Ectodermal cell (in vitro differentiated cells): ENCODE results near the gene AREG.

Experiments
- H3K27ac ChIP-seq: 2 replicates; pipeline ENCODE4 v1.7.0; 2013; ENCODE audit warnings: mild to moderate bottlenecking, low read depth, low read length; ENCODE audit not compliant: insufficient read depth, poor library complexity, severe bottlenecking
- H3K27me3 ChIP-seq: 2 replicates; pipeline ENCODE4 v1.7.0; 2013; ENCODE audit warnings: mild to moderate bottlenecking, low read length; ENCODE audit not compliant: insufficient read depth, control insufficient read depth, poor library complexity, severe bottlenecking
- H3K36me3 ChIP-seq: one replicate; pipeline ENCODE4 v1.7.0; 2013; ENCODE audit warnings: low read length; ENCODE audit not compliant: control insufficient read depth, insufficient read depth
- H3K4me1 ChIP-seq: one replicate; pipeline ENCODE4 v1.7.0; 2013; ENCODE audit warnings: low read length; ENCODE audit not compliant: control insufficient read depth, insufficient read depth
- H3K4me3 ChIP-seq: 2 replicates; pipeline ENCODE4 v1.7.0; 2013; ENCODE audit warnings: low read depth, low read length, control low read depth; ENCODE audit not compliant: insufficient read depth
- H3K9me3 ChIP-seq: 2 replicates; pipeline ENCODE4 v1.7.0; 2013; ENCODE audit warnings: mild to moderate bottlenecking, low read length, moderate library complexity; ENCODE audit not compliant: control insufficient read depth
- WGBS, 2 experiments: methylation state at CpG; one replicate each; pipeline ENCODE4 v1.1.7; 2013; ENCODE audit warnings: missing lambda C conversion rate in 2 of 2; 5-methylcytosine and 5-hydroxymethylcytosine counted together

The AREG gene

GRCh38 chr4:74446896-74447295, 2.0 kb downstream of the AREG start:
- Histone ChIP-seq H3K36me3 (no peaks in the 10 kb centered on the region), H3K4me3 (no peak overlapping the region), H3K9me3 (no peaks in the 10 kb centered on the region), H3K4me1 (no peaks in the 10 kb centered on the region), H3K27ac (no peak overlapping the region), H3K27me3 (peaks cover 33% of the 10 kb centered on the region)
- 95 to 100% methylated on average over 1 of the region's 1 CpG for WGBS, 2 experiments

GRCh38 chr4:74447636-74448233, 2.8 kb downstream of the AREG start:
- Histone ChIP-seq H3K4me3 (no peak overlapping the region), H3K36me3 (no peaks in the 10 kb centered on the region), H3K9me3 (no peaks in the 10 kb centered on the region), H3K27ac (no peak overlapping the region), H3K4me1 (no peaks in the 10 kb centered on the region), H3K27me3 (peaks cover 33% of the 10 kb centered on the region)
- WGBS, 2 experiments = 83 to 93% methylated on average over 2 to 5 of the region's 5 CpGs

GRCh38 chr4:74449571-74450297, 4.8 kb downstream of the AREG start:
- H3K4me1 ChIP-seq = no peaks in the 10 kb centered on the region
- H3K9me3 ChIP-seq = no peaks in the 10 kb centered on the region
- H3K27ac ChIP-seq = no peak overlapping the region
- H3K4me3 ChIP-seq = no peak overlapping the region
- peaks cover 22% of the 10 kb centered on the region for H3K27me3 ChIP-seq
- H3K36me3 ChIP-seq = no peaks in the 10 kb centered on the region
- WGBS, 2 experiments = 89 to 95% methylated on average over 4 to 6 of the region's 6 CpGs

- no peaks in the 10 kb centered on the region for H3K4me1 ChIP-seq
- H3K4me3 ChIP-seq = no peak overlapping the region
- H3K27ac ChIP-seq = no peak overlapping the region
- no peaks in the 10 kb centered on the region for H3K9me3 ChIP-seq
- H3K27me3 ChIP-seq = peaks cover 17% of the 10 kb centered on the region
- H3K36me3 ChIP-seq = no peaks in the 10 kb centered on the region
- 91 to 97% methylated on average over 4 of the region's 4 CpGs for WGBS, 2 experiments
These were observed 5.4 kb downstream of the AREG start for GRCh38 chr4:74450298-74450683.

GRCh38 chr4:74451214-74451661, 6.3 kb downstream of the AREG start:
- H3K4me1 ChIP-seq = no peaks in the 10 kb centered on the region
- 73% methylated on average over 1 of the region's 1 CpG; no CpG with 5 or more reads in 1 of the 2 experiments for WGBS, 2 experiments
- no peak overlapping the region for H3K27ac ChIP-seq

GRCh38 chr4:74453037-74453635, 8.2 kb downstream of the AREG start:
- 91 to 93% methylated on average over 5 of the region's 5 CpGs for WGBS, 2 experiments

More at GRCh38 chr4:74451214-74451661, 6.3 kb downstream of the AREG start:
- Histone ChIP-seq H3K4me3 (no peak overlapping the region), H3K27me3 (peaks cover 9% of the 10 kb centered on the region), H3K36me3 (no peaks in the 10 kb centered on the region), H3K9me3 (no peaks in the 10 kb centered on the region)

GRCh38 chr4:74453829-74454742, 9.2 kb downstream of the AREG start:
- WGBS, 2 experiments = 95% methylated on average over 5 of the region's 6 CpGs
- Histone ChIP-seq H3K27me3 (no peaks in the 10 kb centered on the region), H3K4me3 (no peak overlapping the region)

More at GRCh38 chr4:74453037-74453635, 8.2 kb downstream of the AREG start:
- H3K27ac ChIP-seq = no peak overlapping the region
- H3K27me3 ChIP-seq = no peaks in the 10 kb centered on the region
- no peaks in the 10 kb centered on the region for H3K4me1 ChIP-seq
- no peak overlapping the region for H3K4me3 ChIP-seq
- H3K36me3 ChIP-seq = no peaks in the 10 kb centered on the region
- no peaks in the 10 kb centered on the region for H3K9me3 ChIP-seq

GRCh38 chr4:74455361-74456055, 10.6 kb downstream of the AREG start:
- no peak overlapping the region for H3K4me3 ChIP-seq
- H3K9me3 ChIP-seq = no peaks in the 10 kb centered on the region
- no peaks in the 10 kb centered on the region for H3K27me3 ChIP-seq
- H3K36me3 ChIP-seq = no peaks in the 10 kb centered on the region
- no peak overlapping the region for H3K27ac ChIP-seq
- WGBS, 2 experiments = 92 to 97% methylated on average over 1 to 4 of the region's 4 CpGs
- no peaks in the 10 kb centered on the region for H3K4me1 ChIP-seq

More at GRCh38 chr4:74453829-74454742, 9.2 kb downstream of the AREG start:
- Histone ChIP-seq H3K4me1 (no peaks in the 10 kb centered on the region), H3K27ac (no peak overlapping the region), H3K36me3 (no peaks in the 10 kb centered on the region), H3K9me3 (no peaks in the 10 kb centered on the region)

GRCh38 chr4:74456056-74456744, 11.3 kb downstream of the AREG start:
- Histone ChIP-seq H3K36me3 (no peaks in the 10 kb centered on the region), H3K4me1 (no peaks in the 10 kb centered on the region), H3K4me3 (no peak overlapping the region), H3K27ac (no peak overlapping the region), H3K27me3 (no peaks in the 10 kb centered on the region), H3K9me3 (no peaks in the 10 kb centered on the region)
- 82 to 84% methylated on average over 2 to 3 of the region's 3 CpGs for WGBS, 2 experiments
